GM21576 (cell line): ENCODE data around the gene AFTPH.

ENCODE experiments used
- ATAC-seq: cut with Tn5 transposase; IDR thresholded peaks from one replicate; pipeline ENCODE4 v1.9.1; 2021; ENCODE audit warnings: mild to moderate bottlenecking, moderate library complexity; ENCODE audit not compliant: unreplicated experiment

The AFTPH gene

GRCh38 chr2:64608867-64609226 is 84.7 kb downstream of the AFTPH start:
- peak; percentile 9 for ATAC-seq

- ATAC-seq, result peak; percentile 36
Observed at GRCh38 chr2:64609227-64609941, 85.3 kb downstream of the AFTPH start.

GRCh38 chr2:64609942-64610281 is 85.8 kb downstream of the AFTPH start:
- ATAC-seq, result no peak

- ATAC-seq, result no peak
Observed at GRCh38 chr2:64610316-64610855, 86.3 kb downstream of the AFTPH start.

- ATAC-seq, result no peak
Observed at GRCh38 chr2:64612575-64613195, 88.6 kb downstream of the AFTPH start.

- no peak for ATAC-seq
Observed at GRCh38 chr2:64613276-64613675, 89.1 kb downstream of the AFTPH start.

- ATAC-seq, result no peak
Observed at GRCh38 chr2:64615192-64615763, 91.2 kb downstream of the AFTPH start.

- ATAC-seq, result no peak
Observed at GRCh38 chr2:64615844-64616536, 91.9 kb downstream of the AFTPH start.

- ATAC-seq, result no peak
Observed at GRCh38 chr2:64617631-64618151, 93.6 kb downstream of the AFTPH start.

- no peak for ATAC-seq
Observed at GRCh38 chr2:64620661-64621060, 96.5 kb downstream of the AFTPH start.

GRCh38 chr2:64622443-64623241 is 98.5 kb downstream of the AFTPH start:
- no peak for ATAC-seq

- ATAC-seq, result no peak
Observed at GRCh38 chr2:64623242-64623850, 99.2 kb downstream of the AFTPH start.

GRCh38 chr2:64624108-64624610 is 100.0 kb downstream of the AFTPH start:
- no peak for ATAC-seq

- no peak for ATAC-seq
Observed at GRCh38 chr2:64624862-64625261, 100.7 kb downstream of the AFTPH start.

- ATAC-seq, result no peak
Observed at GRCh38 chr2:64625299-64626145, 101.4 kb downstream of the AFTPH start.

GRCh38 chr2:64626146-64626809 is 102.2 kb downstream of the AFTPH start:
- no peak for ATAC-seq

GRCh38 chr2:64626963-64627760 is 103.0 kb downstream of the AFTPH start:
- no peak for ATAC-seq
